Activated CD4-positive, alpha-beta T cell treated with anti-CD3 and anti-CD28 coated beads, Interleukin-2, amount 50 U/mL, for 1 hour (primary cell): ENCODE results near the gene MDM4.
"Not testable (repeated sequence)": the region's sequence is repeated elsewhere in the genome, so short reads cannot be mapped to it uniquely, and the experiment has no call there.

Experiments used
- DNase-seq: peaks from one replicate; pipeline ENCODE4 v3.0.0-alpha.2; 2020

Gene MDM4

DNA sequence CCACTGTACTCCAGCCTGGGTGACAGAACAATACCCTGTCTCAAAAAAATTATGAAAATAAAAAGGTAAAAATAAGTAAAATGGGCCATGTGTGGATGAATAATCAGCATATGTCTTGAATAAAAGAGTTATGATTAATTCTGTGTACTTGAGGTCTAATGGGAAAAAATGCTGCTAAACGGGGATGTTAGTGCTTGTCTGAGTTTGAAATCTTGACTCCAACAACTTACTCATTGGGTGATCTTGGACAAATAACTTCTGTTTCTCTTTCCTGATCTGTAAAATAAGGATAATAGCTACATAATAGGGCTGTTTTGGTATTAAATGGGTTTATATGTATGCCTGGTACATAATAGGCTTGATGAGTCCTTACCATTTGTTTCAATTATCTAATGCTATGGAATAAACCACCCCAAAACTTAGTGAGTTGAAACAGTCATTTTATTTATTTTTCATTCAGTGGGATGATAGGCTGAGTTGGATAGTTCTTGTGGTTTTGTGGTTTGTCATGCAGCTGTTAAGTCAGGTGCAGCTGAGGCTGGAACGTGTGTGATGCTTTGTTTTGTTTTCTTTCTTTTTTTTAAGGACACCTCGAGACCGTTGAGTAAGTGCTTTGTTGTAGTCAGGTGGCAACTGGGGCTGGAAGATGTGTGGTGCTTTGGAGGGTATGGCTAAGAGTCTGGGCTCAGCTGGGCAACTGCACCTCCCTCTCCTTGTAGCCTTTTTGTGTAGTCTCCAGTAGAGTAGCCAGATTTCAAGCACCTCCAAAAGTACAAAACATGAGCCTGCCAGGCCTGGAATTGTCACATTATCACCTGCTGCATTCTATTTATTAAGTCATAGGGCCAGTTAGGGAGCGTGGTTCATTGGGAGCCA lies 4.9 kb downstream of the MDM4 start:
- DNase-seq = peak; percentile 57

DNA sequence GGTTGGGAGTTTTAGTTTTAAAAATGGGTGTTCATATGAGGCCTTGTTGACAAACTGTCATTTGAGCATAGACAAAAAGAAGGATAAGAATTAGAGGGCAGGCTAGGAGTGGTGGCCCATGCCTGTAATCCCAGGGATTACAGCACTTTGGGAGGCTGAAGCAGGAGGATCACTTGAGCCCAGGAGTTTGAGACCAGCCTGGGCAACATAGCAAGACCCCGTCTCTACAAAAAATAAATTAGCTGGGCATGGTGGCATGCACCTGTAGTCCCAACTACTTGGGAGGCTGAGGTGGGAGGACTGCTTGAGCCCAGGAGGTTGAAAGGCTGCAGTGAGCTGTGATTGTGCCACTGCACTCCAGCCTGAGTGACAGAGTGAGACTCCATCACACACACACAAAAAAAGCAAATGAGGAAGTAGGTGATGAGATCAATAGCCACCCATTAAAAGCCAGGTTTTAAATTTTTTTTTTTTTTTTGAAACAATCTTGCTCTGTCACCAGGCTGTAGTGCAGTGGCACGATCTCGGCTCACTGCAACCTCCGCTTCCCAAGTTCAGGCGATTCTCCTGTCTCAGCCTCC lies 5.8 kb downstream of the MDM4 start:
- DNase-seq = not testable (repeated sequence)

DNA sequence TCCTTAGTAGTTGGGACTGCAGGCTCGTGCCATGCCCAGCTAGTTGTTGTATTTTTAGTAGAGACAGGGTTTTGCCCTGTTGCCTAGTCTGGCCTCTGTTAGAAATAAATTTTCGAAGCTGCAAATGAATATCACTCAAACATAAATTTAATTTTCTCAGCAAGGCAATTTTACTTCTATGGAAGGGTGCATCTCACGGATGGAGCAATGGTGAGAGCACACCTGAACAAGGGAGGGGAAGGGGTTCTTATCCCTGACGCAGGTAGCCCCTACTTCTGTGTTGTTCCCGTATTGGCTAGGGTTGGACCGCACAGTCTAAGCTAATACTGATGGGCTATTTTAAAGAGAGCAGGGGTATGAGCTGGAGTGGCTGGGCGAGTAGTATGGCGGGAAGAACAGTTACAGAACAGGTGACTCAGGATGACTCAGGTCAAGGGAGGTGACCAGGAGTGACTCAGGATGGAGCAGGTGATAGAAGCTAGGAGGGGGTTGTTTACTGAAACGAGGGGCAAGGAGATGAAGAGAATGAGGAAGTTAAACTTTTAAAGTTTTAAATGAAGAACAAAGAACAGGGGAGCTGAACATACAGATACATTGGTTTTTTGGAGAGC lies 7.5 kb downstream of the MDM4 start:
- no peak for DNase-seq

DNA sequence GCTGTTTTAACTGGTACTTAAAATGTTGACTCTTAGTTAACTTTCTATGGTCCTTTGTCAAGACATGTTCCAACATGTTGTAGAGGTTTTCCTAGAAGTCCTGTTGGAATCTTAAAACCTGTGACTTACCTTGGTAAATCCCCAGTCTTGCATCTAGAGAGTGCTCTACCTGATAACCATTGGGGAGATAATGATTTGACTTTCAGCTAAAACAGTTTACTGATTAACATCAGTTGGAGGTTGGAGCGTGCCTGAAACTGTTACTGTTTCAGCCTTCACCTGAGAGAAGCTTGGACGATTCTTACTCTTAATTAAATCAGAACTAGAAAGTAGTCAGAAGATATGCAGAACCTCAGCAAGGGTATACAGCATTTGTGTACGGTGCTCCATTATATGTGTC lies 8.8 kb downstream of the MDM4 start:
- no peak for DNase-seq

DNA sequence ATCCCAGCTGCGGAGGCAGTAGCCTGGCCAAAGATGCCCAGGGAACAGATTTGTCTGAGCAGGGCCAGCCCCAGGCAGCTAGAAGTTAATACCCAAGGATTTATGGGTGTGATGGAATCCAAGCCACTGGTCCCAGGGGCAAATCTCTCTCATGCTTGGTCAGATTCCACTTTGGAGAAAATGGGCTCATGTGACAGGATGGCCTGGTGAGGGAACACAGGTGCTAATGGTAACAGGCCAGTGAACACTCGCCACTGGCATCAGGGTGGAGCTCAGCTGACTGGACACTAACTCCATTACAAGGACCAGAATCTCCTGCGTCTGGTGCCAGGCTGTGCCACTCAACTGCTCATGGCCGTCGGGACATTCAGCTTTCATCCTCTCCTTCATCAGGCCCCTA lies 12.0 kb downstream of the MDM4 start:
- no peak for DNase-seq

DNA sequence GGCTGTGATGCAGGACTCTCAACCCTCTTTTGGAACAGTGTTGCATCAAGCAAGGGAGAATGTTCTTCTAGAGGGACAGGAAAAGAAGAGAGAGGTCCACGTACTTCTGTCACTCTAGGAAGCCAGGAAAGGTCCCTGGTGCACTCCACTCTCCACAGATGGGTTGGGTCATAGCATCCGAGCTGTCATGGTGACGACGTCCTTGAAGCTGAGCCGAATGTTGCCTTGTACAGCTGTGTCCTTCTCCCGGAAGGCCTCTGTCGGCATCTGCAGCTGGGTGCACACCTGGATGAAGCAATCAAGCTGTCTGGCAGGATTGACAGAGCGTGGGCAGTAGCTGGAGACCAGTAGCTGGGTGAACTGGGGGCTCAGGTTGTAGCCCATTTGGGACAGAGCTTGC lies 12.5 kb downstream of the MDM4 start:
- DNase-seq = no peak

DNA sequence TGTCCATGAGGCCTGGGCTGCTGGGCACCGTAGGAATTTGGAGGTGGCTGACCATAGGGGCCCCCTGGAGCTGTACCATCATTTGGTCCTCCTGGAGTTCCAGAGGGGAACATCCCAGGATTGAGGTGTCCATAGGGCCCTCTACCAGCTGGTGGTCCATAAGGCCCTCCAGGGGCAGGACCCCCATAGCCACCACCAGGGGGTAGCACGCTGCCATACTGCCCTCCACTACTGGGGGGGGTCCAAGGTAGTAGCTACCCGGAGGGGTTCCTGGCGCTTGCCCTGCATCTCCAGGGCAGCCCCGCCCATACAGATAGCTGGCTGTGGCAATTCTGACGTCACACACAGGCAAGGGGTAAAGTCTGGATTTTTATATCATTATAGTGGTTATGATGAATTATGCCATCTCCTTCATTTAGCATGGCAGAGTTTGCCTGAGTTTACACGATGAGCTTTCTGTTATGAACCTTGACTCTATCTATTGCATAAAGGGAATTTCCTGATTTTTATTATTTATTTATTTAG lies 13.2 kb downstream of the MDM4 start:
- DNase-seq = no peak

DNA sequence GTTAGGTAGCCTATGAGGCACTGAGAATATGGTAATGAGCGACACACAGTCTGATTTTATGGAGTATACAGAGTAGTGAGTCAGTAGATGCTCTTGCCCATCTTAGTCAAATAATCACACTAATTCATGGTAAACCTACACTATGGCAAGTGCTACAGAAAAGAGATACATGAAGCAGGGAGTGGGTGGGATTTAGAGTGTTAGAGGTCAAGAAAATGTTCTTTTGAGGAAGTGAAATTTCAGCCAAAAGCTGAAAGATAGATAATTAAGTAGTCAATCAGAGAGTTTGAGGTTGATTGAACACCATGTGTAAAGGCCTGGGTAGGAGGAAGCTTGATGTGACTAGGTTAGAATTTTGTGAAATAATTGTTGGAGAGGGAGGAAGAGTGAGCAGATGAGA lies 14.7 kb downstream of the MDM4 start:
- no peak for DNase-seq

DNA sequence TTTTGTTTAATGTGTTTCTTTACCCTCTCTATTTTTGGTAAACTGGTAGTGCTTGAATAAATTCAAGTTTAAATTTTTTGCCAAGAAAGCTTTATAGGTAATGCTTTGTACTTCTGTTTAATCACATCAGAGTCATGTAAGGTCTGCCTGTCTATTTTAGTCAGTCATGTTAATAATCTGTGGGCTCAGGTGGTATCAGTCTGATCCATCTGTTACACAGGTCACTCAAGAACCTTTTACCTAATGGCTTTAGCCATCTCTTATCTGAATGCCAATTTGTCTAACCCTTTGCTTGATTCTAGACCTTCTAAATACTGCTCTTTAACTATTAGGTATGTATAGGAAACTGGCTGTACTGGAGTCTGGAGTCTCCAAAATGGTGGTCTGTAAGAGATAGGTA lies 16.6 kb downstream of the MDM4 start:
- no peak for DNase-seq

DNA sequence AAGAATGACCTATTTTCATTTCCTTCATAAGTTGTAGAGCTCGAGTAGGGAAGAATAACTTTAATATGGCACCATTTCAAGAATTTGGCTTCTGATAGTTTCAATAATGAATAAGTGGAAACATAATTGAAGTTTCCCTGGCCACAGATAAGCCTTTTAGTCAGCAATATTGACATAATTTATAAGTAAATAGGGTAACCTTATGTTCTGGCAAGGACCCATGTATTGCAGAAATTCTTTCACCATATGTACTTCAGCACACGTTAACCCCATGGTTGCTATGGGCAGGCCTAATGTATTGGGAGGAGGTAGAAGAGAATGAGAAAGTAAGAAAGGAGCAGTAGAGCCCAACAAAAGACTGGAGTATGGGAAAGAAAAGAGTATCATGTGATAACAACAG lies 25.4 kb downstream of the MDM4 start:
- no peak for DNase-seq

DNA sequence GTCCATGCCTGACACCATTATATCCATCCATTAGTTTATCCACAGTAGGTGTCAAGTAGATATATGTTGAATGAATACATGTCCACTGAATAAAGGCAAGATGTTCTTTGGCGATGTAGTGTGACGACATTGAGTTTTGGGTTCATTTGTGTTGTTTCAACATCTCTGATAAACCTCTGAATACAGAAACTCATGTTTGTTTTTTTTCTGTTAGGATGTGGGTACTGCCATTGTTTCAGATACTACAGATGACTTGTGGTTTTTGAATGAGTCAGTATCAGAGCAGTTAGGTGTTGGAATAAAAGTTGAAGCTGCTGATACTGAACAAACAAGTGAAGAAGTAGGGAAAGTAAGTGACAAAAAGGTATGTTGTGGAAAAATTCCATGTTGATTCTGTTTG lies 28.1 kb downstream of the MDM4 start:
- DNase-seq = no peak

DNA sequence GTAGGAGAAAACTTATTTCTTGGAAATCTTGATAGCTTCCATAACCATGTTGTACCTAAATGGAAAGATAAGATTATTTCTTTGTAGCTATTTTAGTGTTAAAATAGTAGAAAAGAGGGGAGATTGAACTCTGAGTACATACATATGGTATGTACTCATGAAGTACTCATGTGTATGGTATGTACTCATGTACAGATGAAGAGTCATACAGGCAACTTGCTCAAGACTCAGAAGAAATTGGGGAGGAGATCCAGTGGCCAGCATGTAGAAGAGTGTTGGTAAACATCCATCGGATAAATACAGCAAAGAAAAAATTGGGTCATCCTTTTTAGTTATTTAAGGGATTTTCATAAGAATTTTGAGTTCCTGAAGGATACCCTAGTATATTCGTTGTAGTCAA lies 29.0 kb downstream of the MDM4 start:
- no peak for DNase-seq

DNA sequence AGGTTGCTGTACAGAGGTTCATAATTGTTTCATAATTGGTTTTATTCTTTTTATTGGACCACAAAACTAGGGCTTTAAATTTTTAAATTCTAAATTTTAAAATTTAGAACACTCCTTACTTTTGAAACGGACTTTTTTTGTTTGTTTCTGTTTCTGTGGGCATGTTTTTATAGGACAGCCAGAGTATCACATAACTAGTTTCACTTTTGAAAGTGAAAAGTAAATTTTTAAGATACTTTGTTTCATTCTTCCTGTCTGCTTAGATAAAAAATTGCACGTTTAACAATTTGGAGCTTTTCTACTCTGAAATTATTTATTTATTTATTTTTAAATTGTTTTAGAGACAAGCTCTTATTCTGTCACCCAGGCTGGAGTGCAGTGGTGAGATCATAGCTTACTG lies 29.7 kb downstream of the MDM4 start:
- DNase-seq = no peak

DNA sequence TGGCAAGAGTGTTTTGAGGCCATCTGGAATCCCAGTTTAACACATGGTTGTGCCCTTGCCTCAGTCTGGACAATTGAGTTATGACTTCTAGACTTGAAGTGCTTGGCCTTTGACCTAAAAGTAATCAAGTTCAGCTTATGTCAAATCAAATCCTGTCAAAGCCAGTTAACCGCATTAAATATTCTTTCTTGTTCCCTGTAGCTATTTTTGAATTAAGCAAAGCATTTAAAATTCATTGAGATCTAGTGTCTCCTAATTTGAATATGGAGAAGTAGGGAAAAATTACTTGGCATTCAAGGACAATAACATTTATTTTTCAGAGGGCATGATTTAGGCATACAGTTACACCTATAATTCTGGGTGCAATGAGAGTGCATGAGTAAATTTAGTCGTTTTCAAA lies 32.1 kb downstream of the MDM4 start:
- DNase-seq = no peak

DNA sequence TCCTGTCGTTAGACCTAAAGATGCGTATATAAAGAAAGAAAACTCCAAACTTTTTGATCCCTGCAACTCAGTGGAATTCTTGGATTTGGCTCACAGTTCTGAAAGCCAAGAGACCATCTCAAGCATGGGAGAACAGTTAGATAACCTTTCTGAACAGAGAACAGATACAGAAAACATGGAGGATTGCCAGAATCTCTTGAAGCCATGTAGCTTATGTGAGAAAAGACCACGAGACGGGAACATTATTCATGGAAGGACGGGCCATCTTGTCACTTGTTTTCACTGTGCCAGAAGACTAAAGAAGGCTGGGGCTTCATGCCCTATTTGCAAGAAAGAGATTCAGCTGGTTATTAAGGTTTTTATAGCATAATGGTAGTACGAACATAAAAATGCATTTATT lies 33.1 kb downstream of the MDM4 start:
- no peak for DNase-seq

DNA sequence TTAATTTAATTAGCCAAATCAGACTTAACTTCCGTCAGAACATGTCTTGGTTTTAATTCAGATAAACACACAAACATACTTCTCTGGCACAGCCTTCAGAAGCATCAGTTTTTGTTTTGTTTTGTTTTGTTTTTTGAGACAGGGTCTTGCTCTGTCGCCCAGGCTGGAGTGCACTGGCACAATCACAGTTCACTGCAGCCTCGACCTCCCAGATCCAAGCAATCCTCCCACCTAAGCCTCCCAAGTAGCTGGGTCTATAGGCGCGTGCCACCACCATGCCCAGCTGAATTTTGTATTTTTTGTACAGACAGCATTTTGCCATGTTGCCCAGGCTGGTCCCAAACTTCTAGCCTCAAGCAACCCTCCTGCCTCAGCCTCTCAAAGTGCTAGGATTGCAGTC lies 34.7 kb downstream of the MDM4 start:
- DNase-seq = no peak

DNA sequence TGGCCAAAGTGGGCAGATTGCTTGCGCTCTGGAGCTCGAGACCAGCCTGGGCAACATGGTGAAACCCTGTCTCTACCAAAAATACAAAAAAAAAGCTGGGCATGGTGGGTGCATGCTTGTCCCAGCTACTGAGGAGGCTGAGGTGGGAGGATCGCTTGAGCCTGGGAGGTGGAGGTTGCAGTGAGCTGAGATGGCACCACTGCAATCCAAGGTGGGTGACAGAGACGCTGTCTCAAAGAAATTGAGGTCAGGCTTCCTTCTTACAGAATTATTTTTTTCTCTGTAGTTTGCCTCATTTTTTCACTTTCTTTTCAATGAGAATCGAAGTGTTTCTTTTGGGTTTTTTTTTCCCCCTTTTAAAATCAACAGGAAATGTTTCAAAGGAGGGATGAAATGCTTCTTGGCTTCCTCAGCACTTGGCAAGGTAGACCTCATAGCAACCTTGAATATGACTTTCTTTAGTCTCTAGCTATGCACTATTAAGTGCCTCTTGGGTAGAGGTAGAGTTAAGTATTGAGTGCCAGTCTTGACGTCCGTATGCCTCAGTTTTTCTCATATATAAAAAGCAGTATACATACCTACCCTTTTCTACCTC lies 40.3 kb downstream of the MDM4 start:
- DNase-seq = no peak

DNA sequence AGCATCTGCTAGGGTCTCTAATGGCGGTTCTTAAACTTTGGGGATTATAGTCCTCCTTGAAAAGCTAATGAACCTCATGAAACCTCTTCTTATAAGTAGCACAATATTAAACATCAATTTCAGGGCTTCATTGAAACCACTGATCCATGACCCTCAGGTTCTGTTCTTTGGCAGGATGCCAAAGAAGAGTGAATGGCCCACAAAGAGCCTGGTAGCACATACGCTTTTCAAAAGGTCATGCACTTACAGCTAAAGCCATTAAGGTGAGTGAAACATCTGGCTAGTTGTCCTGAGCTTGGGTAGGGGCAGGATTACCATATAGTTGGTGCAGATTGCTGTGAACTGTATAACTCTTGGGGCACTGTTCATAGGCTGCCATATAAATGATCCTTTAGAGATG lies 42.3 kb downstream of the MDM4 start:
- DNase-seq = no peak

DNA sequence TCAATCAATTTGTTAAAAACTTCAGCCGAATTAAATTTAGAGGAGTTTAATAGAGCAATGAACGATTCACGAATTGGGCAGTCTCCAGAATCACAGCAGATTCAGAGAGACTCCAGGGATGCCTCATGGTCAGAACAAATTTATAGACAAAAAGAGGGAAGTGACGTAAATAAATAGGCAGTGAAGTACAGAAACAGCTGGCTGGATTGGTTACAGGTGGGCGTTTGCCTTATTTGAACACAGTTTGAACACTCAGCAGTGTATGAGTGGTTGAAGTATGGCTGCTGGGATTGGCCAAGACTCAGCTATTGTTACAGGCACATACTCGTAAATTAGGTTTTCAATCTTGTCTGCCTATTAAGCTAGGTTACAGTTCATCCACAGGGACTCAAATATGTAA lies 43.8 kb downstream of the MDM4 start:
- DNase-seq = not testable (repeated sequence)

DNA sequence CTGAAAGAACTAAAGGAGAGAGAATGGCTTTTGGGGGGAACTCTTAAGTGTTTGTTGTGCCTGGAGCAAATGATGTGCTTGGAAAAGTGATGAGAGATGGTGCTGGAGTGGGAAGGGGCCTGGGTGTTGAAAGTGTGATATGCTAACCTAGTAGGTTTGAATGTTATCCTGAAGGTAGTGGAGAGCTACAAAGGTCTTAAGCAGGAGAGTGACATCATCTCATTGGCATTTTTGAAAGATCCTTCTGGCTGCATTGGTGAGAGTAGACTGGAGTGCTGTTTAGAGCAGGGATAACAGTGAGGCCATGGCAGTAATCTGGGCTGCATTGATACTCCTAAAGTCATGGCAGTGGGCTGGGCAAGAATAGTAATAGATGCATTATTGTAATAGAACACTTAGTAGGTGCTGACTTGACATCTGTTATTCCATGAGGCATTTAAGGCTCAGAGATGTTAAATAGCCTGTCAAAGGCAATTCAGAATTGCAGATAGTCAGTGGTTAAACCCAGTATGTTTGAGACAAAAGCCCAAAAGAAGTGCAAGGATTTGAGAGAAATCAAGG lies 44.5 kb downstream of the MDM4 start:
- no peak for DNase-seq

DNA sequence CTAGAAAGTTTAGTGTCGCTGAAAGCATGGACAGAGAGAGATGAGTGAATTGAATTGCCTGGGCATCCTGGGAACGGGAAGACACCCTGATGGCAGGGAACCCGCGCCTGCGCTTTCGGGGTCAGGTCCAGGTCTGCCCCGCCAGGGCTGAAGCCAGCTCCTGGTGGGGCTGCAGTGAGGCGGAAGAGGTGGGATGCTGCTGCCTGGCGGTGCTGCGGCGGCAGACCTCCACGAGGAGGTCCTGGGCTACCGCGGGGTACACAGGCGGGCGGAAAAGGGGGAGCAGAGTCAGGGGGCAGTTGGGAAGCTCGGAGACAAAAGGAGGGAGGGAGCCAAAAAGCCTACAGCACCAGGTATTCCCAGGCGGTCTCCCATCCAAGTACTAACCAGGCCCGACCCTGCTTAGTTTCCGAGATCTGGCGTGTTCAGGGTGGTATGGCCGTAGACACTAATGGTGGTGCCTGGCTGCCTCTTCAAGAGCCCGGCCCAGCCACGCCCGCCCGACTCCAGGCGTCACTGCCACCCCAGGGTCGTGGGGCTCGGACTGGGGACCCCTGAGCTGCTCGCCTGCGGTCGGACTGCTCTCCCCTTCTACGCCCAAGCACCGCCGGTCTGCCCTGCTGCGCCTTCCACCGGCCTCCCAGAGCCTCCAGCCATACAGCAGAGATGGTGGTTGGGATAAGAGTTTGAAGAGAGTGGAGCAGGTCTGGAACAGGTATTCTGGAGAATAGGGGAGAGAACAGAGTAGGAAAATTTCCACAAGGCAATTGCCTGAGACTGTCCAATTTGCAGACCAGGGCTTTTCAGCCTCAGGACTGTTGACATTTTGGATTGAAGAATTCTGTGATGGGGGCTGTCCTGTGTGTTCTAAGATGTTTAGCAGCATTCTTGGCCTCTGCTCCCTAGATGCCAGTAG lies 46.1 kb downstream of the MDM4 start:
- no peak for DNase-seq

DNA sequence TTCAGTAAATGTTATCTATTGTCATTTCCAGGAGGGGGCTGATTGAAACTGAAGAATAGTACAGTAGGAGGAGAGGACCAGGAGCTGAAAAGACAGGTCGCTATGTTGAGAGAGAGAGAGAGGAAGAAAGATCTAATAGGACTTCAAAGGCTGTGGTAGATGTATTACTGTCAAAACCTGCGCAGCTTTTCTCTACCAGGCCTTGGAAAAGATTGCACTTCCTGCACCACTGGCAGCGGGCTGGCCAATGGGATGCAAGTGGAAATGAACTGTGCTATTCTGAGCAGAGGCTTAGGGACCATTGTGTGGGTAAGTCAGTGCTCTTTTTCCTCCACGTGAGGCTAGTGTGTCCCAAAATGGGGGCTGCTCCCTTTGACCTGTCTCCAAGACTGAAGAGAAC lies 47.1 kb downstream of the MDM4 start:
- no peak for DNase-seq
